NCI-H2029 treated with DMSO at 0.1 percent for 48 hours (cell line): ENCODE data around the gene COL12A1.

Experiments
- DNase-seq: peaks from one replicate; lab custom pipeline; 2025; lab: John Stamatoyannopoulos, UW

The COL12A1 gene

GRCh38 chr6:75142721-75143120 lies 63.1 kb downstream of the COL12A1 start:
- no peak for DNase-seq

DNA sequence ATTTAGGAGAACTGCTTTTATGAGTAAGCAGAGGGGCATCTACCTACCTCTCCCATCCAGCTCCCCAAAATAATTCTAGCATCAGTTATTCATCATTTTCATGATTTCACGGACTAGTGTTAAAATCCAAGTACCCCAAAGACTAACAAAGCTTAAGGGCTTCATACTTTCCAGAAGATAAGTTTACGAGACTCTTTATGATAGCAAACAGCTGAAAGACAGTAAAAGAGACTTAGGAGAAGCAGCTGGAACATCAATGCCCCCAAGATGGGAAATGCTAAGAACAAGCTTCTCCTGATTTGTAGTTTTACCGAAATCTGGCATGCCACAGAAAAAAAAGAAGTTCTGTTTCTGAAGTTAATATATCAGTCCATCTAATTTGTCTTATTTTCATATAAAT lies 70.0 kb downstream of the COL12A1 start:
- no peak for DNase-seq

GRCh38 chr6:75135450-75135849 lies 70.4 kb downstream of the COL12A1 start:
- DNase-seq, result no peak

DNA sequence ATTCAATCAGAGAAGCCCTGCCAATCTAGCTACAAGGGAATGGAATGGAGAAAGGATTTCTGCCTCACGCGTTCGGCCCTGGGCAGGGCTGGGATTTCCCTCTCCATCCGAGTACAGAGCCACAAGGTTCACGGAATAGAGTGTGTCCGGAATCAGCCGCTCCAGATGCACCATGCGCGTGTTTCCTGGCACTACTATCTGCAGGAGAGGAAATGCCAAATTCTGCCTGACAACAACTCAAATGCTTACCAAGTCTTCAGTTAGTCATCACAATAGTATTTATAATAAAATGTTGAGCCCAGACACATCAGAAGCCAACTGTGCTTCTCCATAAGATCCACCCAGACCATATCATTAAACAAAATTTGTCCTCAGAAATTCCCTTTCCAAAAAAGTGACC lies 75.1 kb downstream of the COL12A1 start:
- DNase-seq, result no peak

GRCh38 chr6:75128878-75129570 lies 76.8 kb downstream of the COL12A1 start:
- no peak for DNase-seq

DNA sequence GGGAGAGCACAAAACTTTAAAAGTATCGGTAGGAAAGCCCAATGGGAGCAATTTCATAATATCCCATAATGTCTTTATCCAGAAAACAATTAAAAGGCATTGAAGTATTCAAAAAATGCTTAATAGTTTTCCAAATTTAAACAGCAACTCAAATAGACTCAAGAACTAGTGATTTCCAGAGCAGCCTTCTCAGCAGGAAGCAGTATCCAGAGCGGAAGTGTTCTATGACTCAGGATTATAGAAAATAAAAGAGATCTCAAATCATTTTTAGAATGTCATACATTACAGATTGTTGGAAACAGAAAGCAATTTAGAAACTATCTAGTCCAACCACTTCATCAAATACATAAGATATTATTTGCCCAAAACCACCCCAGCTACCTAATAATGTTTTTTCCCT lies 79.3 kb downstream of the COL12A1 start:
- DNase-seq, result no peak

DNA sequence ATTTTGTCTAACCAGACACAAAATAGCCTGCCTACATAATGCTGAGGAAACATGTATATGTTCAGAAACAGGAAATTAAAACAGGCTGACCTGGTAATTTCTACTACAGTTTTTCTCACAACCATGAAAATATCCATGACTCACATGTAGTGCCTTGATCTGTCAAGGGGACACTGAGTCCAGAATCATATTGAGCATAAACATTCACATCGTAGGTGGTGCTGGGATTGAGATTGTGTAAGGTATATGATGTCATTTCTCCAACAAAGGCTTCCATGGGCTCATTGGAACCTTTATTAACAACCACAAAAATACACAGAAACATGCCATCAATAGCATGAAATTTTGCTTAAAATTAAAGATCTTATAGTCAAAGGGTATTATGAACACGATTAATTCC lies 80.9 kb downstream of the COL12A1 start:
- DNase-seq, result no peak

DNA sequence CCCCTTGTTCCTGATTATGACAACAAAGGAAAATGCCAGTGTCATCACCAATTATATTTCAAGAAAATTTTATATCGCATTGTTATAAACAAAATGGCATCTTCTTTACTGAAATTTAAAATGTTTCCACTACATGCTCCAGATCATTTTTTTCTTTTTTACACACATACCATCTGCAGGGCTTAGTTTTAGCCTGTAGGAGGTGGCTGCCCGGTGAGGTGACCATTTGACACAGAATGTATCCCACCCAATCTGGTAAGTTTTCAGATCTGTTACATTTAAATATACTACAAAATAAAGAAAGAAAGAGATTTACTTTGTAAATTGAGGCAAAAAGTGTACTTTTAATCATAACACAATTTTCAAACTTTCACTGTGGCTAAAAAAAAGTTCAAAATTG lies 81.8 kb downstream of the COL12A1 start:
- no peak for DNase-seq

DNA sequence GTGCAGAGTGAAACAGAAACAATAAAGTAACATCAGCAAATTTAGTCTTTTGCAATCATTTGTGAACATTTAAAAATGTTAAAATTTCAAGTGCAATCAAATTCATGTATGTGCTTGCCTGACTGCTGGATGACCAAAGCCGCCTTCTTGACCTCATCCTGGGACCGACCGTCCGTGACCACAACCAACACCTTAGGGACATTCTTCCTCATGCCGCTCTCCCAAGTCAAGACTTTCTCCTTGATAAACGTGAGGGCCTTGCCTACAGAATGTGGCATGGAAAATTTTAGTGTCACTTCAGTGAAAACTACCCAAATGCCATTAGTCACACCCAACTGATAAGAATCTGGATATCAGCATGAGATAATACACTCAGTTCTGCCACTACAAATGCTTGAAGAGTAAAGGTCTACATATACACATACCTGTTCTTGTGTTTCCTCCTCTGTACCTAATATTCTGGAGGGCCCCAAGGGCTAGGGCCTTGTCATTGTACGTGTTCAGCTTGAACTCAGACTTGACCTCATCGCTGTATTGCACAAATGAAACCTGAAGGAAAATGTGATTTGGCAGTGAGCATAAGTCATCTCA lies 86.8 kb downstream of the COL12A1 start:
- DNase-seq, result no peak

DNA sequence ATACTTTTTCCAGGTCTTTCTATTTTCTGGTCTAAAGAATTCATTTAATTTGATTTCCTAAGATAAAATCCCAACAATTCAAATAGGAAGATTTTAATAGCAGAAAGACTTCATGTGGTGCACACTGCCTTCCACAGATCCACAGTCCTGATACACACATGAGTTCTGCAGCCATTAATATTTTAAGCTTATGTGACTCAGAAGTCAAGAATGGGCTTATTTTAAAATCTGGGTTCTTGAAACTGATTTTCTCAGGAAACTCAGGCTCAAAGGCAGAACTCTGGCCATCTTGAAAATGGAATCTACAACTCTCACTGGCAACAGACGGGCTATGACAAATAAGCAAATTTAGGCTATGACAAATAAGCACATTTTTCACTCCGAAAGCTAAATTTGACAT lies 88.2 kb downstream of the COL12A1 start:
- no peak for DNase-seq

DNA sequence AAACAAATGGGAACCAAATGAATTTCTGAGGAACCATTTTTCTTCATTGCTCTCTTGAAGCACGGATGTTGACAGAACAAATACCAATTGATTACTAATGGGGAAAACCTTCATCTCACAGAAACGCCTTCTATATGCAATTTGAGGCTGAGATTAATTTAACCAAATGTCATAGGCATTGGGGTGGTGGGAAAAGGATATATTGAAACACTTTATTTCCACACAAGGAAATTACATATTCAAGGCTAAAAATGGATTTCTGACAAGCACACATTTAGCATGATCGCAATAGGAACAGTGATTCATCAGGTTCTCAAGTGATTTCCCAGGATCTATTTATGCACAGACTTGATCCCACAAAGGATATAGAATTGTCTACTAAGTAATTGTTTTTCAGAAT lies 88.9 kb downstream of the COL12A1 start:
- no peak for DNase-seq

DNA sequence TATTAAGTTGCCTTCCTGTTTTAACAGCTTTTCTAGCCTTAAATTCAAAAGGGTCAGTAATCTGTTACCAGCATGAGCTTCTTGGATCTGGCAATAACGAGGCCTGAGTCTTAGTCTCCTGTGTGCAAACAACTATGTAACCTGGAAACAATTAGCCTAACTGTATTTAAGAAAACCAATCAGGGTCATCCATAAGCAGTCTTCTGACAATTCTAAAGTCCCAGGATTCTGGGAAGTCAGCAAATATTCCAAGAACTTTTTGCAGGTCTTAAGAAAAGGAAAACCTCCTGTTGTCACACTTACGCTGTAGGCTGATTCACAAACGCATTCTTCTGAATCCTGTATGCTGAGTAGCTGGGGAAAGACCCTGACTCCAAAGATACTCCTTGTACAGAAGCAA lies 90.4 kb downstream of the COL12A1 start:
- DNase-seq, result no peak

- no peak for DNase-seq
Observed at GRCh38 chr6:75114806-75115205, 91.0 kb downstream of the COL12A1 start.

DNA sequence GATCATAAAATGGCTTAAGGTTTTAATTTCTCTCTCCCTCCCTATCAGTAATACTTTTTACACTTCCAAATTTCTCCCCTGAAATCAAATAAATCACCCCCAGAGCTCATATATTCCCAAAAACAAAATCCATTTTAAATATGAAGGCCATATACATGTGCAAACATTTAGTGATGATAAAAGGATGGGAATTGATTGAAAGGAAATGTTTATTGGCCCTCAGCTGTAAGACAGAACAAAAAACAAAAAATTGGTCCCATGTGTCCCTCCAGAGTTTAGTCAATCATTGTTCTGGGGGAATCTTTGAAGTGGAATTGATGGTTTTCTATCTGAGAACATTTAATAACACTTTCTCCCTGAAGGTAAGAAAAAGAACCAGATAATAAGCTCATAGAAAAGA lies 91.7 kb downstream of the COL12A1 start:
- DNase-seq, result no peak

DNA sequence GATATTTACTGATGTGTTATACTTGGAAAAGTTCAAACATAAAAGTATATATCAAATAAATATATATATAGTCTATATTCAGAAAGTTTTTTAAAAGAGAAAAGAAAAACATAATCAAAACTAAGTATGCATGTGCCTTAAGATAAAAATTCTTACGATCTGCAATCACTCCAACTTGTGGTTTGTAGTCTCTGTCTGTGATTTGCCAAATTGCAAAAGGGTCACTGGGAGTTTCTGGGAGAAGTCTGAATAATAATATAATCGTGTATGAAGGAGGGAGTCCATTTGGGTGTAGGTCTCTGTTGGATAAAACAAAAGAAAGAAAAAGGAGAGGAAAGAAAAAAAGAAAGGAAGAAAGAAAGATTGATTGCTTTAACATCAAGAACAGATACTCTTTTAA lies 92.4 kb downstream of the COL12A1 start:
- DNase-seq, result no peak

- DNase-seq, result no peak
Observed at GRCh38 chr6:75109765-75110164, 96.1 kb downstream of the COL12A1 start.

- DNase-seq, result no peak
Observed at GRCh38 chr6:75109022-75109421, 96.8 kb downstream of the COL12A1 start.

GRCh38 chr6:75108333-75108974 lies 97.4 kb downstream of the COL12A1 start:
- no peak for DNase-seq

DNA sequence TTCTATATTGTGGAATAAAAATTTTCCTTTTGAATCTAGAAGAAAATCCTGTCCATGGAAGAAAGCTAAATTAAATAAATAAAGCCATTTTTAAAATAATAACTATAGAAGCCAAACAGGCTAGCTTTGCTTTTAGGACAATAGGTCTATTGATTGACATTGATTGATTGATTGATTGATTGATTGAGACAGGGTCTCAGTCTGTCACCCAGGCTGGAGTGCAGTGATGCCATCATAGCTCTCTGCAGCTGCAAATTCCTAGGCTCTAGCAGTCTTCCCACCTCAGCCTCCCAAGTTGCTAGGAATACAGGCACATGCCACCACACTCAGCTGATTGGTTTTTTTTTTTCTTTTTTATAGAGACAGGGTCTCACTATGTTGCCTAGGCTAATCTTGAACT lies 97.9 kb downstream of the COL12A1 start:
- DNase-seq, result no peak

DNA sequence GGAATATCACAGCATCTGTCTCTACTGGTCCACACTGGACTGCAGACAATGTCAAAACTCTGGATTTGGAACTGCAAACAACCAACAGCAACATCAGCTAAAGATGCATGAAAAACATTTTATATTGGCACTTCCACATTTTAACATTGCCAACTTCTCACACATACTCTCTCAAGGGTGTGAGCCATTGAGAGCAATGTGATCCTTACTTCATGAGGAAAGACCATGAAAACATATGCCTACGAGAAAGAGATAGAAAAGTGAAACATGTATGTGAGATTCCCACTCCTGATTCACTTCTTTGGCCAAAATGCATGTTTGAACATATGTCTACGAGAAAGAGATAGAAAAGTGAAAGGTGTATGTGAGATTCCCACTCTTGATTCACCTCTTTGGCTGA lies 99.4 kb downstream of the COL12A1 start:
- DNase-seq, result no peak

- DNase-seq, result no peak
Observed at GRCh38 chr6:75103431-75103830, 102.4 kb downstream of the COL12A1 start.

- DNase-seq, result no peak
Observed at GRCh38 chr6:75102301-75102700, 103.6 kb downstream of the COL12A1 start.

DNA sequence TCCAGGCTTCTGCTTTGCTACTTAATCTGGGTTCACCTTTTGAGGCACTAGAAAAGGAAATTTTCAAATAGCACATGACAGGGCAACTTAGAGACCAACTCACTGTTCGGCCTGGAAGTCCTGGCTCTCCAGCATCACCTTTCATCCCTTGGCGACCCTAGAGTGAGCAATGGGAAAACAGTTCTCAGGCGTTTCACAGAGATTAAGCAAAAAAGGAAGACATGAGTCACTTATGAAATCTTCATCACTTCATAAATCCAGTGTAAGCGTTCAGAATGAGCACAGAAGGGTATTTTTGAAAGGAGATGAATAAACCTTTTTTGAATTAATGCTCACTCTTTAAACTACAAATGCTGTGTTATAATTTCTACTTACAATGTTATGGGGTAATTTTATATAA lies 104.0 kb downstream of the COL12A1 start:
- DNase-seq, result no peak

- no peak for DNase-seq
Observed at GRCh38 chr6:75098709-75099108, 107.1 kb downstream of the COL12A1 start.
